Measurements from ENCODE around the gene SPART.

The SPART gene

DNA sequence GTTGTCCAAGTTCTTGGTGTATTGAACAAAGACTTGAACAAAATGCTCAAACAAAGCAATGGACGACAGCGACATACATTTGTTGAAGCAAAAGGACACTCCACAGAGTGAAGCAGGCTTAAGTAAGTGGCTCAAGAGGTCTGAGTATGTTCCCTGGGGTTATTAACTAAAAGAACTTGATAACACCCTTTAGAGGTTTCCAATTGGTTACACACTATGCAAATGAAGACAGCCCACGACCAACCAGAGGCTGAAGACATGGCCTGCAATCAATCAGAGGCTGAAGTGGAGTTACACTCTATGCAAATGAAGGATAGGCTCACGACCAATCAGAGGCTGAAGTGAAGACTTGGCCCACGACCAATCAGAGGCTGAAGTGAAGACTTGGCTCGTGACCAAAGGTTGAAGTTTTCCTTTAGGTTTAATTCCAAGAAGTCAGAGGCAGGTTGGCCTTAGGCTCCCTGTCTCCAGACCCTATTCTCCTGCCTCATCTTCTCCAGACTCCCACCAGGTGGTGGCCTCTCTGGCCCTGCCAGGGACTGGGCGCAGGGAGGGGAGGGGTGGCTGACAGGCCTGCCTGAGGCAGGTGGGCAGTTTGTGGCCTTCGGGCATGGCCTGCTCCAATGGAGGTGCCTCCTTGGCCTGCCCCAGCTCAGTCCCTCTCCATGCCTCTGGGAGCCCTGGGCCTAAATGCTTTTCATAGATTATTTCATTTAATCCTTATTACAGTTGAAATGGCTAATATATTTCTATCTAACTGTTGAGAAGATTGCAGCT, 86.6 kb downstream of the SPART start:
- Histone ChIP-seq H3K4me3 (ENCODE audit: low read depth in 1 of 2, low read length in 1 of 2) (no peak overlapping the region), H3K27me3 (no peaks in the 10 kb centered on the region)
- TF ChIP-seq, protein P1, sequence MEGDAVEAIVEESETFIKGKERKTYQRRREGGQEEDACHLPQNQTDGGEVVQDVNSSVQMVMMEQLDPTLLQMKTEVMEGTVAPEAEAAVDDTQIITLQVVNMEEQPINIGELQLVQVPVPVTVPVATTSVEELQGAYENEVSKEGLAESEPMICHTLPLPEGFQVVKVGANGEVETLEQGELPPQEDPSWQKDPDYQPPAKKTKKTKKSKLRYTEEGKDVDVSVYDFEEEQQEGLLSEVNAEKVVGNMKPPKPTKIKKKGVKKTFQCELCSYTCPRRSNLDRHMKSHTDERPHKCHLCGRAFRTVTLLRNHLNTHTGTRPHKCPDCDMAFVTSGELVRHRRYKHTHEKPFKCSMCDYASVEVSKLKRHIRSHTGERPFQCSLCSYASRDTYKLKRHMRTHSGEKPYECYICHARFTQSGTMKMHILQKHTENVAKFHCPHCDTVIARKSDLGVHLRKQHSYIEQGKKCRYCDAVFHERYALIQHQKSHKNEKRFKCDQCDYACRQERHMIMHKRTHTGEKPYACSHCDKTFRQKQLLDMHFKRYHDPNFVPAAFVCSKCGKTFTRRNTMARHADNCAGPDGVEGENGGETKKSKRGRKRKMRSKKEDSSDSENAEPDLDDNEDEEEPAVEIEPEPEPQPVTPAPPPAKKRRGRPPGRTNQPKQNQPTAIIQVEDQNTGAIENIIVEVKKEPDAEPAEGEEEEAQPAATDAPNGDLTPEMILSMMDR (IDR thresholded peaks at IDR 0.05), result no peak

DNA sequence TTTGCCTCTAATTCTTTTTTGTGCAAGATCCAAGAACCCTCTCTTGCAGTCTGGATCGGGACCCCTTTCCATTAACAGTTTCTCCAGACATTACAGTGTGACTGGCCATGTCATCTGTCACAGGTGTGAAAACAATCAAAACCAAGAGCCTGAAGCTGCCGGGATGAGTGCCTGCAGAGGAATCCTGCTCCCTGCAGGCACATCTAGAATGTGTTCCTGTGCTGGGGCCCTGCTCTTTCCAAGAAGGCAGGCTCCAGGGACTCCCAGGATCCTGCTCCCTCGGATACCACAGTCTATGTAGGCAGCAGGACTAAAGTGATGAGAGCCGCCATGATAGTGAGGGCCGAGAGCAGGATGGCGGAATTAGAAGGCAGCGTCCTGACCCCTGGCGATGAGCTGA, 87.4 kb downstream of the SPART start:
- TF ChIP-seq, protein P1 (IDR thresholded peaks at IDR 0.05), result no peak

More for the DNA sequence above, 86.6 kb downstream of the SPART start:
- no peaks in the 10 kb centered on the region for H3K36me3 ChIP-seq
- H3K27ac ChIP-seq, result no peak overlapping the region
- H3K4me1 ChIP-seq (ENCODE audit: control insufficient read depth in 1 of 2, insufficient read depth in 1 of 2, low read depth in 1 of 2, low read length in 1 of 2), result no peaks in the 10 kb centered on the region
- H3K9me3 ChIP-seq, result no peaks in the 10 kb centered on the region

More for the DNA sequence above, 87.4 kb downstream of the SPART start:
- no peak overlapping the region for H3K27ac ChIP-seq
- no peaks in the 10 kb centered on the region for H3K9me3 ChIP-seq
- no peaks in the 10 kb centered on the region for H3K4me1 ChIP-seq (ENCODE audit: control insufficient read depth in 1 of 2, insufficient read depth in 1 of 2, low read depth in 1 of 2, low read length in 1 of 2)
- no peak overlapping the region for H3K4me3 ChIP-seq (ENCODE audit: low read depth in 1 of 2, low read length in 1 of 2)
- no peaks in the 10 kb centered on the region for H3K36me3 ChIP-seq
- H3K27me3 ChIP-seq, result no peaks in the 10 kb centered on the region
